Measurements from ENCODE around the gene ANKRD29.
A peak's percentile ranks its signal among the peaks of the same experiment; 100 is the strongest.

ANKRD29 gene

DNA sequence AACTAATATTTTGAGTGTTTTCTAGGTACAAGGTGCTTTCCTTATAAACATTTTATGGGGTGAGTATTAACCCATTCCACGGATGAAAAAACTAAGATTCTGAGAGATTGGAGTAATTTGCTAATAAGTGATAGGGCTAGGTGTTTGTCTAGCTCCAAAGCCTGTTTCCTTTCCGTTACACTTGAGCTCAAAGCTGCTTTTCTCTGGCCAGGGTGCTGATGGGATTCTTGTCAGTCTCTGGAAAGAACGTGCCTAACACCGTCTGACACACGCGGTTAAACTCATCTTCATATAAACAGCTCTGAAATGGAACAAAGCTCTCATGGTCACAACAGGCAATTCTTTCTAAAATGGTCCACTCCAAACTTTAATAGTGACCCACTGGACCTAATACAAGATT is 2.0 kb upstream of the ANKRD29 start:
- Histone ChIP-seq H3K9ac (ENCODE audit: insufficient read length) (no peak overlapping the region), H3K36me3 (ENCODE audit: insufficient read depth, low read length) (no peaks in the 10 kb centered on the region), H3K27ac (no peak overlapping the region), H3K9me3 (ENCODE audit: low read depth, low read length) (no peaks in the 10 kb centered on the region), H3K4me3 (no peak overlapping the region)
- no peak for DNase-seq (ENCODE audit: low read depth, low spot score)
- TF ChIP-seq POLR2AphosphoS5 (IDR thresholded peaks at IDR 0.05; ENCODE audit: borderline replicate concordance, low read depth, low read length) (no peak), EZH2 (IDR thresholded peaks at IDR 0.05) (no peak), FOXP2 (optimal IDR thresholded peaks at IDR 0.05; ENCODE audit: control extremely low read depth, extremely low read length, insufficient read depth) (no peak)

DNA sequence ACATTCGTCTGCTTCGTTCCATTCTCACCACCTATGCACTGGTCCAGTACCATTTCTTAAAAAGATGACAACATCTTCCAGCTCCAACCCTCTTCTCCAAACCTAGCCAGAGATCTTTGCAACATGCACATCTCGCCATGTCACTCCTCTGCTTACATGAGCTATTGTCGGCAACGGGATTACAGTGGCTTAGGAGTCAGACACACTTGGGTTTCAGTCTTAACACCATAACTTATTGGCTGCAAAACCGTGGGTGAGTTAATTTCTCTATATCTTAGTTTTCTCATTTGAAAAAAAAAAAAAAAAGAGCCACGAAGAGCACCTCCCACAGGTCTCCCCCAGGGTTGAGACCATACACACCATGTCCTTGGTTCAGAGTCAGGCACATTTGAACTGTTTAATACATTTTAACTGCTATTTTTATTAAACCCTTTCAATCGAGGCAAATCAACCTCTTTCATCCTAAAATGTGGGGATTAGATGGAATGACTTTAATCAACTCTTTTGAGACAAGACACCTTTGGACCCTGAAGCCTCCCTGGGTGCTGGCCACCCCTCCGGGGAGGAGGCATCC is 889 bp downstream of the ANKRD29 start:
- no peak for DNase-seq (ENCODE audit: low read depth, low spot score)
- no peak for TF ChIP-seq POLR2AphosphoS5 (IDR thresholded peaks at IDR 0.05; ENCODE audit: borderline replicate concordance, low read depth, low read length)
- Histone ChIP-seq H3K27ac (no peak overlapping the region), H3K9ac (ENCODE audit: insufficient read length) (no peak overlapping the region), H3K4me3 (peak overlapping the region; percentile 77), H3K9me3 (ENCODE audit: low read depth, low read length) (no peaks in the 10 kb centered on the region), H3K36me3 (ENCODE audit: insufficient read depth, low read length) (no peaks in the 10 kb centered on the region)

DNA sequence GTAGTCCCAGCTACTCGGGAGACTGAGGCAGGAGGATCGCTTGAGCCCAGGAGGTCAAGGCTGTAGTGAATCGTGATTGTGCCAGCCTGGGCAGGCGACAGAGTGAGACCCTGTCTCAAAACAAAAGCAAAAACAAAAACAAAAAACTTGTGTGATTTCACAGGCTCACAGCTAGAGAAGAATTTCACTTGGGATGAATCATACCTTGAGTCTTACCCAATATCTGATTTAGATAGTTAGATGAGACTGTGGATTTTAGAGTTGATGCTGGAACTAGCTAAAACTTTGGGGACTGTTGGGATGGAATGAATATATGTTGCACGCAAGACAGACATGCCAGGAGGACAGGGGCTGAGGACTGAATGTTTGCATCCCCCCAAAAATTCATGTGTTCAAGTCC is 4.4 kb downstream of the ANKRD29 start:
- H3K4me3 ChIP-seq: no peak overlapping the region
- no peak overlapping the region for H3K27ac ChIP-seq
- H3K9me3 ChIP-seq (ENCODE audit: low read depth, low read length): no peaks in the 10 kb centered on the region
- TF ChIP-seq POLR2AphosphoS5 (IDR thresholded peaks at IDR 0.05; ENCODE audit: borderline replicate concordance, low read depth, low read length) (no peak), FOXP2 (optimal IDR thresholded peaks at IDR 0.05; ENCODE audit: control extremely low read depth, extremely low read length, insufficient read depth) (no peak), EZH2 (IDR thresholded peaks at IDR 0.05) (no peak)
- no peak overlapping the region for H3K9ac ChIP-seq (ENCODE audit: insufficient read length)
- no peaks in the 10 kb centered on the region for H3K36me3 ChIP-seq (ENCODE audit: insufficient read depth, low read length)
- no peak for DNase-seq (ENCODE audit: low read depth, low spot score)

DNA sequence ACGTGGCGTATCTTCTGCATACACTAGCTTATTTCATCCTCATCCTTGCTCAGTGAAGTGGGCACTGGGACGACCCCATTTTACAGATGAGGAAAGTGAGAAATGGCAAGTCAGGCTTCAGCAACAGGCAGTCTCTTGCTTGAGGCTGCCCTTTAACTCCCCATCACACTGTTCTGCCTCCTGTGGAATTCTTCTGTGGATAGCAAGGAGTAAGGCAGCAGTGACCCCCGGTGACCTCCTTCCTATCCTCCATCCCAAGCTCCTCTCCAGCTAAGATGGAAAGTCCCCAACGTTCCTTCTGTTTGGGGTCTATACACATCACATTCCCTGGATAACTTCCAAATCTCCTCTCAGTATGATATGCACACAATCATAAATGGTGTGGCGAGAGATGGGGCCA is 10.5 kb downstream of the ANKRD29 start:
- no peaks in the 10 kb centered on the region for H3K9me3 ChIP-seq (ENCODE audit: low read depth, low read length)
- H3K36me3 ChIP-seq (ENCODE audit: insufficient read depth, low read length): no peaks in the 10 kb centered on the region
- no peak overlapping the region for H3K4me3 ChIP-seq
- H3K27ac ChIP-seq: no peak overlapping the region
- H3K9ac ChIP-seq (ENCODE audit: insufficient read length): no peak overlapping the region
- no peak for DNase-seq (ENCODE audit: low read depth, low spot score)
- TF ChIP-seq EZH2 (IDR thresholded peaks at IDR 0.05) (no peak), POLR2AphosphoS5 (IDR thresholded peaks at IDR 0.05; ENCODE audit: borderline replicate concordance, low read depth, low read length) (no peak), FOXP2 (optimal IDR thresholded peaks at IDR 0.05; ENCODE audit: control extremely low read depth, extremely low read length, insufficient read depth) (no peak)

DNA sequence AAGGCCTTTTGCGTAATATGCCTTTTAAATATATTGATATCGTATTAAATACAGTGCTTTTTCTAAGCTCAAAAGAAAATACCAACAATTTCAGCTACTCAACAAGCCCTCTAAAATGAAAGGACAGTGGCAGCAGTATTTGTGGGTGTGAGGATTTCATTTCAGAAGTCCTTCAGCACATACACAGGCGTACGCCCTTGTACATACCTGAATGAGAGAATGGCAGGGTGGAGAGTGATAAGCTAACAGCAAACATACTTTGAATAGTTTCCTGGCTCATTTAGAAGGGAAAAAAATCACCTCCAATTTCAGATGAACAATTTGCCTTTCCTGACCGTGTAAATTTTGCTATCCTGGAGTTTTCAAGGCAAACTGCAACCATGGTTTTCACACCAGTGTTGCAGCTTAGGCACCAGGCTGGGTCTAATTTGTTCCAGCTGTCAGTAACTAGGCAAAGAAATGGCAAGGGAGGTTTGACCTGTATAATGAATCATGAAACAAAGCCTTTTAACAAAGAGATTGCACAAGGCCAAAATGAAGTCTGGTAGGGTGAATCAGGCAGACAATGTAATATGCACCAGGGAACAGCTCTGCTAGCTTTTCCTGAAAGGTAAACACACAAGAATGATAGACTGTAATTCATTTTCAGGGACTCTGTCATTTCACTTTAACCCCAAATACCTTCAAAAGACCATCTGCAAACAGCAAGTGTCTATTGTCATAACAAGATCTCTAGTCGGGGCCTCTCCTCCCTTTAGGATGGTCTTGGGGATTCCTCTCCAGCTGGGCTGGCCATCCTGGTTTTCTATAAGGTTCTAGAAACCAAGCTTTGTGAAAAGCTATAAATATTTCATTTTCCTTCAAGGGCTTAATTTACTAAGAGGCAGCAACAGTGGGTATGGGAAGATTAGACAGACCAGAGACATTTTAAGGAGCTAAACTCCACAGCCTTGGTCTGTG is 11.5 kb downstream of the ANKRD29 start:
- Histone ChIP-seq H3K36me3 (ENCODE audit: insufficient read depth, low read length) (no peaks in the 10 kb centered on the region), H3K9me3 (ENCODE audit: low read depth, low read length) (no peaks in the 10 kb centered on the region), H3K9ac (ENCODE audit: insufficient read length) (no peak overlapping the region), H3K27ac (no peak overlapping the region), H3K4me3 (no peak overlapping the region)
- no peak for DNase-seq (ENCODE audit: low read depth, low spot score)
- TF ChIP-seq EZH2 (IDR thresholded peaks at IDR 0.05) (no peak), FOXP2 (optimal IDR thresholded peaks at IDR 0.05; ENCODE audit: control extremely low read depth, extremely low read length, insufficient read depth) (no peak), POLR2AphosphoS5 (IDR thresholded peaks at IDR 0.05; ENCODE audit: borderline replicate concordance, low read depth, low read length) (no peak)

DNA sequence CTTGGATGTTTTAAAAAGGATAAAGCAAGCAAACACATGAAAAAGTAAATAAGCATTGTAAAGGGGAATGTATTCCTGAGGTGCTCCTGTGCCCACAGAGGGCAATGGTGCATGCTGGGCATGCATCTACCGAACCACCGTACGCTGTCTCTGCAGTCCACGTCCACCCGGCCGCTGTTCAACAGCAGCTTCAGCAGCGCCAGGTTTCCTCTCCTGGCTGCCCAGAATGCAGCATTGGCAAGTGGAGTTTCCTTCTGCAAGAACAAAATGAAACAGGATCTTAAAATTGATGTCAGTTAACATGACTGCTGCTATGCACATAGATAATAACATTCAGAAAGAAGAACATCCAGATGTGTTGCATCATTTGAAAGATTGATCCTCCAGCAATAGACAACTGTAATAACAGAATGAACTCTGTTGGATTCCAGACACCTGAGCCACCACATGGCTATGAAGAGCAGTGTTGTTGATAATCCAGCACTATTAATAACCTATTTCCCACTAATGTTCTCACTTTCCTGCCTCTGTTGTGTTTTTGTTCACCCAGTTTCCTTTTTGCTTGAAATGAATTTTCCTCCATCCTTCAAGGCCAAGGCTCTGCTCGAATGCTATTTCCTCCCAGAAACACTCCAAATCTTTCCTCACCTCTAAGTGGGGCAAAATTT is 13.6 kb downstream of the ANKRD29 start:
- no peak for DNase-seq (ENCODE audit: low read depth, low spot score)

DNA sequence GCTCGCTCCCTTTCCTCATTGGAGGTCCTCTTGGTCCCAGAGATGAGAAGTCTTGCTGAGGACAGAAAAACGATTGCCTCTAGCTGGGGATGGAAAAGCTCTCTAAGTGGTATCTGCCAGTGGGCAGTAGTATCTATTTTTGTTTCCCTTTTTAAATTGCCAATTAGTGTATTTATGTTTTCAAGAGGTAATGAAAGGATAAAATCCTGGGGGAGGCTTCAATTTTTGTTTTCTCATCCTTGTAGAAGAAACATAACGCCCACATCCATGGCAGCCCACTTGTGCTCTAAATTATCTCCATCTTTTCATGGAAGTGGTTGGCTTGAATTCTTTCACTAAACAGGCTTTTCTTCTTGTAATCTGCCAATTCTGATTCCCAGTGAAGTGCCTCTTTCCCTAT is 14.3 kb downstream of the ANKRD29 start:
- Histone ChIP-seq H3K9ac (ENCODE audit: insufficient read length) (no peak overlapping the region), H3K9me3 (ENCODE audit: low read depth, low read length) (no peaks in the 10 kb centered on the region), H3K36me3 (ENCODE audit: insufficient read depth, low read length) (no peaks in the 10 kb centered on the region), H3K4me3 (no peak overlapping the region), H3K27ac (no peak overlapping the region)
- TF ChIP-seq FOXP2 (optimal IDR thresholded peaks at IDR 0.05; ENCODE audit: control extremely low read depth, extremely low read length, insufficient read depth) (no peak), POLR2AphosphoS5 (IDR thresholded peaks at IDR 0.05; ENCODE audit: borderline replicate concordance, low read depth, low read length) (no peak), EZH2 (IDR thresholded peaks at IDR 0.05) (no peak)
- no peak for DNase-seq (ENCODE audit: low read depth, low spot score)

More for the DNA sequence above, 13.6 kb downstream of the ANKRD29 start:
- Histone ChIP-seq H3K9ac (ENCODE audit: insufficient read length) (no peak overlapping the region), H3K4me3 (no peak overlapping the region), H3K9me3 (ENCODE audit: low read depth, low read length) (no peaks in the 10 kb centered on the region), H3K27ac (no peak overlapping the region), H3K36me3 (ENCODE audit: insufficient read depth, low read length) (no peaks in the 10 kb centered on the region)
- TF ChIP-seq POLR2AphosphoS5 (IDR thresholded peaks at IDR 0.05; ENCODE audit: borderline replicate concordance, low read depth, low read length): no peak
- no peak for TF ChIP-seq EZH2 (IDR thresholded peaks at IDR 0.05)
- no peak for TF ChIP-seq FOXP2 (optimal IDR thresholded peaks at IDR 0.05; ENCODE audit: control extremely low read depth, extremely low read length, insufficient read depth)

DNA sequence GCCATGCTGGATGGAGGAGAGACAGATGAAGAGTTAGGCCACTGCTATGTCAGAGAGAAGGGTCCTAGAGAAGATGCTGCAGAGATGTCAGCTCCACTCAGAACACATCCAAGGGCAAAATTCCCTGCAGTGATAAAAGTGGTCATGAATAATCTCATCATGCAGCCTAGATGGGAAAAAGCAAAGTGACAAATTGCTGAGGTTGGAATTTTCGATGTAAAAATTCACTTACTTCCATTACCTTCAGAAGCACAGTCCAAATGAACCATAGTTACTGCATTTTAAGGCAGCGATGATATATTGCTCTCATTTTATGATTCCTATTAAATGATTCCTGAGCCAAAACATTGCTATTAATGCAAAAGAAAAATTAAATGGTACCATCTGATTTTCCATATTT is 16.4 kb downstream of the ANKRD29 start:
- Histone ChIP-seq H3K9ac (ENCODE audit: insufficient read length) (no peak overlapping the region), H3K9me3 (ENCODE audit: low read depth, low read length) (no peaks in the 10 kb centered on the region), H3K36me3 (ENCODE audit: insufficient read depth, low read length) (no peaks in the 10 kb centered on the region), H3K4me3 (no peak overlapping the region), H3K27ac (no peak overlapping the region)
- no peak for DNase-seq (ENCODE audit: low read depth, low spot score)
- no peak for TF ChIP-seq POLR2AphosphoS5 (IDR thresholded peaks at IDR 0.05; ENCODE audit: borderline replicate concordance, low read depth, low read length)
- no peak for TF ChIP-seq EZH2 (IDR thresholded peaks at IDR 0.05)
- no peak for TF ChIP-seq FOXP2 (optimal IDR thresholded peaks at IDR 0.05; ENCODE audit: control extremely low read depth, extremely low read length, insufficient read depth)

All from SK-N-MC (cell line).